ENCODE results near the gene MECR.

DNA sequence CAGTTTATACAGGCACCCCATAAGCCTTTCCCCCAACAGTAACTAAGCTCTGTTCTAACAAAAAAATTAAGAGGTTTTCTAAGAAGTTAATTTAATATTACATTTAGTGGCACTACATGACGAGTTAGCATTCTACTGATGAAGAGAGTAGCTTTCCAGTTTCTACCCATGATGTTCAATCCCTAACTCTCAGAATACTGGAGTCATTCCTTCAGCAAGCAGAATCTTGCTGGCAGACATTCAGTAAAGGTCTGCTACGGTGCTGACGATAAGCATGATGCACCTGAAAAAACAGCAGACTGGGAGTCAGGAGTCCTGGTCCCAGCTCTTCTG lies 73.5 kb downstream of the MECR start:
- TF ChIP-seq POLR2AphosphoS5 (IDR thresholded peaks at IDR 0.05; ENCODE audit: low read depth, low read length) (no peak), TAF1 (IDR thresholded peaks at IDR 0.05; ENCODE audit: borderline replicate concordance, insufficient read depth, low read length) (no peak), SIN3A (IDR thresholded peaks at IDR 0.05; ENCODE audit: borderline replicate concordance, insufficient read depth, low read length) (no peak), FOXP2 (optimal IDR thresholded peaks at IDR 0.05; ENCODE audit: borderline replicate concordance, extremely low read depth, extremely low read length, insufficient read depth) (no peak)
- TF ChIP-seq, protein P1, sequence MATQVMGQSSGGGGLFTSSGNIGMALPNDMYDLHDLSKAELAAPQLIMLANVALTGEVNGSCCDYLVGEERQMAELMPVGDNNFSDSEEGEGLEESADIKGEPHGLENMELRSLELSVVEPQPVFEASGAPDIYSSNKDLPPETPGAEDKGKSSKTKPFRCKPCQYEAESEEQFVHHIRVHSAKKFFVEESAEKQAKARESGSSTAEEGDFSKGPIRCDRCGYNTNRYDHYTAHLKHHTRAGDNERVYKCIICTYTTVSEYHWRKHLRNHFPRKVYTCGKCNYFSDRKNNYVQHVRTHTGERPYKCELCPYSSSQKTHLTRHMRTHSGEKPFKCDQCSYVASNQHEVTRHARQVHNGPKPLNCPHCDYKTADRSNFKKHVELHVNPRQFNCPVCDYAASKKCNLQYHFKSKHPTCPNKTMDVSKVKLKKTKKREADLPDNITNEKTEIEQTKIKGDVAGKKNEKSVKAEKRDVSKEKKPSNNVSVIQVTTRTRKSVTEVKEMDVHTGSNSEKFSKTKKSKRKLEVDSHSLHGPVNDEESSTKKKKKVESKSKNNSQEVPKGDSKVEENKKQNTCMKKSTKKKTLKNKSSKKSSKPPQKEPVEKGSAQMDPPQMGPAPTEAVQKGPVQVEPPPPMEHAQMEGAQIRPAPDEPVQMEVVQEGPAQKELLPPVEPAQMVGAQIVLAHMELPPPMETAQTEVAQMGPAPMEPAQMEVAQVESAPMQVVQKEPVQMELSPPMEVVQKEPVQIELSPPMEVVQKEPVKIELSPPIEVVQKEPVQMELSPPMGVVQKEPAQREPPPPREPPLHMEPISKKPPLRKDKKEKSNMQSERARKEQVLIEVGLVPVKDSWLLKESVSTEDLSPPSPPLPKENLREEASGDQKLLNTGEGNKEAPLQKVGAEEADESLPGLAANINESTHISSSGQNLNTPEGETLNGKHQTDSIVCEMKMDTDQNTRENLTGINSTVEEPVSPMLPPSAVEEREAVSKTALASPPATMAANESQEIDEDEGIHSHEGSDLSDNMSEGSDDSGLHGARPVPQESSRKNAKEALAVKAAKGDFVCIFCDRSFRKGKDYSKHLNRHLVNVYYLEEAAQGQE (IDR thresholded peaks at IDR 0.05; ENCODE audit: insufficient read depth in 1 of 2, low read depth in 2 of 2, low read length in 2 of 2): no peak

All from PFSK-1 (cell line).